Mesenchymal stem cell (in vitro differentiated cells and primary cell): Measurements from ENCODE around the gene CABCOCO1.

Source experiments
- DNase-seq: peaks from one replicate; pipeline ENCODE4 v3.0.0-alpha.2; 2013
- H2AFZ ChIP-seq: one replicate; pipeline ENCODE4 v1.6.1; 2013; ENCODE audit warnings: low read depth, mild to moderate bottlenecking, control low read depth, inconsistent platforms, low read length, moderate library complexity
- H2AK5ac ChIP-seq: 2 replicates; pipeline ENCODE4 v1.6.1; 2013; ENCODE audit warnings: low read length, moderate library complexity, mild to moderate bottlenecking, inconsistent platforms; ENCODE audit not compliant: severe bottlenecking
- H2BK120ac ChIP-seq: one replicate; pipeline ENCODE4 v1.6.1; 2013; ENCODE audit warnings: low read depth, mild to moderate bottlenecking, inconsistent platforms, low read length, moderate library complexity
- H2BK12ac ChIP-seq, 2 experiments: one replicate each; pipeline ENCODE4 v1.6.1; 2013; ENCODE audit warnings: inconsistent platforms in 2 of 2, low read length in 2 of 2, mild to moderate bottlenecking in 2 of 2, moderate library complexity in 2 of 2, control low read depth in 1 of 2
- H2BK15ac ChIP-seq: one replicate; pipeline ENCODE4 v1.6.1; 2013; ENCODE audit warnings: mild to moderate bottlenecking, low read depth, inconsistent platforms; ENCODE audit not compliant: poor library complexity, severe bottlenecking
- H2BK5ac ChIP-seq: 2 replicates; pipeline ENCODE4 v1.6.1; 2013; ENCODE audit warnings: low read depth, mild to moderate bottlenecking, low read length, control low read depth, inconsistent platforms; ENCODE audit not compliant: poor library complexity, severe bottlenecking
- H3K14ac ChIP-seq, 2 experiments: one replicate each; pipeline ENCODE4 v1.6.1; 2013; ENCODE audit warnings: inconsistent platforms in 2 of 2, low read length in 2 of 2, control low read depth in 1 of 2, mild to moderate bottlenecking in 1 of 2, moderate library complexity in 1 of 2
- H3K18ac ChIP-seq, 2 experiments: one replicate each; pipeline ENCODE4 v1.6.1; 2013; ENCODE audit warnings: inconsistent platforms in 2 of 2, low read length in 2 of 2, control low read depth in 1 of 2, low read depth in 1 of 2, mild to moderate bottlenecking in 1 of 2
- H3K23ac ChIP-seq, 2 experiments: one replicate each; pipeline ENCODE4 v1.6.1; 2013; ENCODE audit warnings: inconsistent platforms in 2 of 2, low read length in 2 of 2, mild to moderate bottlenecking in 2 of 2, moderate library complexity in 2 of 2, control low read depth in 1 of 2
- H3K27ac ChIP-seq: 2 replicates; pipeline ENCODE4 v1.5.1; 2013; ENCODE audit warnings: mild to moderate bottlenecking, moderate library complexity, low read length, control low read depth, inconsistent platforms; ENCODE audit not compliant: poor library complexity, severe bottlenecking
- H3K27me3 ChIP-seq, 2 experiments: 2 replicates each; pipeline versions ENCODE4 v1.6.1 to v1.7.0; 2013; ENCODE audit warnings: low read length in 2 of 2, mild to moderate bottlenecking in 2 of 2, moderate library complexity in 2 of 2, control low read depth in 1 of 2, inconsistent platforms in 1 of 2; ENCODE audit not compliant: control insufficient read depth in 1 of 2, insufficient read depth in 1 of 2
- H3K36me3 ChIP-seq, 2 experiments: 2 replicates each; pipeline versions ENCODE4 v1.6.1 to v1.7.0; 2013; ENCODE audit warnings: low read length in 2 of 2, control low read depth in 1 of 2, inconsistent platforms in 1 of 2, low read depth in 1 of 2, mild to moderate bottlenecking in 1 of 2; ENCODE audit not compliant: insufficient read depth in 2 of 2, control insufficient read depth in 1 of 2
- H3K4ac ChIP-seq, 2 experiments: one replicate each; pipeline ENCODE4 v1.6.1; 2013; ENCODE audit warnings: inconsistent platforms in 2 of 2, low read length in 2 of 2, mild to moderate bottlenecking in 2 of 2, moderate library complexity in 2 of 2, control low read depth in 1 of 2, low read depth in 1 of 2
- H3K4me1 ChIP-seq: 2 replicates; pipeline ENCODE4 v1.6.1; 2013; ENCODE audit warnings: low read depth, low read length, control low read depth; ENCODE audit not compliant: control insufficient read depth, insufficient read depth
- H3K4me2 ChIP-seq: 2 replicates; pipeline ENCODE4 v1.6.1; 2013; ENCODE audit warnings: low read length, mild to moderate bottlenecking, inconsistent platforms; ENCODE audit not compliant: poor library complexity, severe bottlenecking
- H3K4me3 ChIP-seq, 2 experiments: 2 replicates each; pipeline versions ENCODE4 v1.5.1 to v1.7.0; 2013; ENCODE audit warnings: low read length in 2 of 2, mild to moderate bottlenecking in 2 of 2, control low read depth in 1 of 2, low read depth in 1 of 2; ENCODE audit not compliant: insufficient read depth in 1 of 2
- H3K79me1 ChIP-seq: replicated peaks from 2 replicates; pipeline ENCODE4 v1.6.1; 2013; ENCODE audit warnings: mild to moderate bottlenecking, control low read depth, low read length, inconsistent platforms; ENCODE audit not compliant: poor library complexity, severe bottlenecking
- H3K9ac ChIP-seq: 2 replicates; pipeline ENCODE4 v1.7.0; 2013; ENCODE audit warnings: mild to moderate bottlenecking, low read length, moderate library complexity
- H3K9me3 ChIP-seq: 2 replicates; pipeline ENCODE4 v1.7.0; 2013; ENCODE audit warnings: mild to moderate bottlenecking, low read length; ENCODE audit not compliant: control insufficient read depth
- H4K8ac ChIP-seq: one replicate; pipeline ENCODE4 v1.6.1; 2013; ENCODE audit warnings: inconsistent platforms, mild to moderate bottlenecking, low read length, moderate library complexity
- H4K91ac ChIP-seq: one replicate; pipeline ENCODE4 v1.6.1; 2013; ENCODE audit warnings: mild to moderate bottlenecking, low read length, inconsistent platforms
- WGBS: methylation state at CpG from one replicate; pipeline ENCODE4 v1.1.7; 2013; ENCODE audit warnings: mixed read lengths; 5-methylcytosine and 5-hydroxymethylcytosine counted together

CABCOCO1 gene

DNA sequence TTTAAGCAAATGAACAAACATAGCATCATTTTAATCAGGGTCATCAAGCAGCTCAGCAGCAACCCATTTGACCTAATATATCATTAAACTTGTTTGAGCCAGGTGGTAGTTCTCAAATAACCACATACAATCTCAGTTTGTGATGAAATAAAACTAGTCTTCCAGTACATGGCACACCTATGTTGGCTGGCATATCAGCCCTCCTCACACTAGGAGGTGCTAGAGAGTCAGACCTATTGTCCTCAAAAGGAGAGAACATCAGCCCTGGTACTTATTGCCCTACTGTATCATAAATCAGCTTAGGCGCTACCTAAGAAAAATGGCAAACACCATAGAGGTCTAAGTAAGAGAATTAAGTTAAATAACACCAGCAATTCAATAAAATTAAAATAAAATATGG lies 81.7 kb downstream of the CABCOCO1 start:
- Histone ChIP-seq H2BK5ac (no peak overlapping the region), H2BK15ac (no peak overlapping the region), H3K18ac (no peak overlapping the region), H3K23ac (no peak overlapping the region), H3K9ac (no peak overlapping the region), H2AK5ac (no peak overlapping the region), H3K27me3 (no peaks in the 10 kb centered on the region), H3K79me1 (no peaks in the 10 kb centered on the region), H2BK120ac (no peak overlapping the region), H2BK12ac (no peak overlapping the region), H3K9me3 (no peaks in the 10 kb centered on the region), H3K4me1 (no peaks in the 10 kb centered on the region), H3K36me3 (no peaks in the 10 kb centered on the region), H3K27ac (no peak overlapping the region), H4K91ac (no peak overlapping the region), H2AFZ (no peak overlapping the region), H3K4me2 (no peak overlapping the region), H3K4me3 (no peak overlapping the region), H4K8ac (no peak overlapping the region), H3K14ac (no peak overlapping the region), H3K4ac (no peak overlapping the region)
- no peak for DNase-seq
- WGBS = no CpG with 5 or more reads among the region's 1 CpG

GRCh38 chr10:61746377-61746776 lies 83.6 kb downstream of the CABCOCO1 start:
- Histone ChIP-seq H2AK5ac (no peak overlapping the region), H3K9ac (no peak overlapping the region), H3K23ac (no peak overlapping the region), H3K9me3 (no peaks in the 10 kb centered on the region), H3K4me2 (no peak overlapping the region), H3K4me1 (peaks cover 3% of the 10 kb centered on the region), H2BK5ac (no peak overlapping the region), H2BK15ac (no peak overlapping the region), H2BK120ac (no peak overlapping the region), H3K27me3 (no peaks in the 10 kb centered on the region), H3K4me3 (no peak overlapping the region), H3K4ac (no peak overlapping the region), H4K8ac (no peak overlapping the region), H3K18ac (no peak overlapping the region), H3K36me3 (no peaks in the 10 kb centered on the region), H3K79me1 (no peaks in the 10 kb centered on the region), H4K91ac (no peak overlapping the region), H3K27ac (no peak overlapping the region), H2BK12ac (no peak overlapping the region), H2AFZ (no peak overlapping the region), H3K14ac (no peak overlapping the region)
- DNase-seq = no peak
- WGBS = 89% methylated on average over 2 of the region's 2 CpGs

GRCh38 chr10:61747307-61747706 lies 84.6 kb downstream of the CABCOCO1 start:
- H3K4ac ChIP-seq = no peak overlapping the region
- H2AFZ ChIP-seq = no peak overlapping the region
- H4K91ac ChIP-seq = no peak overlapping the region
- H2BK5ac ChIP-seq = no peak overlapping the region
- no peaks in the 10 kb centered on the region for H3K36me3 ChIP-seq
- no peak overlapping the region for H3K14ac ChIP-seq
- no peaks in the 10 kb centered on the region for H3K9me3 ChIP-seq
- H3K4me2 ChIP-seq = no peak overlapping the region
- H3K79me1 ChIP-seq = no peaks in the 10 kb centered on the region
- no peak overlapping the region for H2AK5ac ChIP-seq
- H3K4me3 ChIP-seq = no peak overlapping the region
- DNase-seq = no peak
- no peak overlapping the region for H2BK15ac ChIP-seq
- no peak overlapping the region for H3K9ac ChIP-seq
- no peak overlapping the region for H2BK12ac ChIP-seq
- no peak overlapping the region for H3K27ac ChIP-seq
- no peak overlapping the region for H2BK120ac ChIP-seq
- no peak overlapping the region for H4K8ac ChIP-seq
- no peak overlapping the region for H3K18ac ChIP-seq
- H3K27me3 ChIP-seq = no peaks in the 10 kb centered on the region
- H3K4me1 ChIP-seq = peaks cover 3% of the 10 kb centered on the region
- no peak overlapping the region for H3K23ac ChIP-seq
- 100% methylated on average over 1 of the region's 2 CpGs for WGBS

GRCh38 chr10:61749291-61749690 lies 86.6 kb downstream of the CABCOCO1 start:
- no peak overlapping the region for H2BK5ac ChIP-seq
- H3K9me3 ChIP-seq = no peaks in the 10 kb centered on the region
- H2BK12ac ChIP-seq = no peak overlapping the region
- H3K4ac ChIP-seq = no peak overlapping the region
- DNase-seq = no peak
- H3K14ac ChIP-seq = no peak overlapping the region
- no peak overlapping the region for H2AFZ ChIP-seq
- H3K9ac ChIP-seq = no peak overlapping the region
- no peak overlapping the region for H3K4me2 ChIP-seq
- H3K36me3 ChIP-seq = no peaks in the 10 kb centered on the region
- H4K91ac ChIP-seq = no peak overlapping the region
- H3K79me1 ChIP-seq = no peaks in the 10 kb centered on the region
- no peak overlapping the region for H3K4me3 ChIP-seq
- no peak overlapping the region for H3K23ac ChIP-seq
- H3K18ac ChIP-seq = no peak overlapping the region
- H2BK15ac ChIP-seq = no peak overlapping the region
- no peak overlapping the region for H3K27ac ChIP-seq
- 97% methylated on average over 3 of the region's 3 CpGs for WGBS
- H2BK120ac ChIP-seq = no peak overlapping the region
- H3K4me1 ChIP-seq = peaks cover 3% of the 10 kb centered on the region
- H4K8ac ChIP-seq = no peak overlapping the region
- no peak overlapping the region for H2AK5ac ChIP-seq
- H3K27me3 ChIP-seq = no peaks in the 10 kb centered on the region
